GM23338 (cell line): ENCODE measurements around the gene PTGDS. TPM values are rescaled to one million over a fixed set of nuclear protein-coding genes. Genes with fewer than 3 reads are reported as not detected.

Source experiments
- ATAC-seq: fragments of 200-7000 bp; cut with Tn5 transposase; 3 replicates; pipeline ENCODE4 v1.9.1; 2020
- DNase-seq: peaks from one replicate; pipeline ENCODE4 v3.0.0-alpha.2; 2015; ENCODE audit warnings: low spot score
- H2AFZ ChIP-seq: fragments of 200-600 bp; sonication (generic); 2 replicates; pipeline ENCODE4 v1.8.0; 2016; ENCODE audit warnings: antibody characterized with exemption, mild to moderate bottlenecking, moderate library complexity
- H3F3A ChIP-seq: fragments of 200-600 bp; sonication (generic); replicated peaks from 2 replicates; pipeline ENCODE4 v1.8.0; 2017; ENCODE audit warnings: antibody characterized with exemption, mixed run types, low read depth
- H3K27ac ChIP-seq: fragments of 200-600 bp; sonication (generic); 2 replicates; pipeline ENCODE4 v1.6.1; 2016; ENCODE audit warnings: low read depth
- H3K27me3 ChIP-seq: fragments of 200-600 bp; sonication (generic); 2 replicates; pipeline ENCODE4 v1.8.0; 2016; ENCODE audit warnings: mild to moderate bottlenecking, mixed run types, moderate library complexity; ENCODE audit not compliant: insufficient read depth
- H3K36me3 ChIP-seq: fragments of 200-600 bp; sonication (generic); 2 replicates; pipeline ENCODE4 v1.8.0; 2016; ENCODE audit warnings: mild to moderate bottlenecking; ENCODE audit not compliant: insufficient read depth
- H3K4me1 ChIP-seq: fragments of 200-600 bp; sonication (generic); 2 replicates; pipeline ENCODE4 v1.8.0; 2016; ENCODE audit warnings: mild to moderate bottlenecking, moderate library complexity; ENCODE audit not compliant: insufficient read depth
- H3K4me2 ChIP-seq: fragments of 200-600 bp; sonication (generic); 2 replicates; pipeline ENCODE4 v1.7.1; 2017; ENCODE audit warnings: mixed run types
- H3K4me3 ChIP-seq: fragments of 200-600 bp; sonication (generic); 2 replicates; pipeline ENCODE4 v1.6.1; 2016; ENCODE audit warnings: mixed run types
- H3K79me2 ChIP-seq: fragments of 200-600 bp; sonication (generic); replicated peaks from 2 replicates; pipeline ENCODE4 v1.8.0; 2017; ENCODE audit warnings: mild to moderate bottlenecking; ENCODE audit not compliant: insufficient read depth
- H3K9me2 ChIP-seq: fragments of 200-600 bp; sonication (generic); 2 replicates; pipeline ENCODE4 v1.8.0; 2017; ENCODE audit not compliant: insufficient read depth
- H4K20me1 ChIP-seq: fragments of 200-600 bp; sonication (generic); replicated peaks from 2 replicates; pipeline ENCODE4 v1.8.0; 2017; ENCODE audit warnings: mild to moderate bottlenecking; ENCODE audit not compliant: insufficient read depth
- H3K27ac Mint-ChIP-seq: 2 replicates; pipeline ENCODE4 v1.8.0; 2020; ENCODE audit warnings: inconsistent platforms, mild to moderate bottlenecking, moderate library complexity, mixed read lengths
- H3K27me3 Mint-ChIP-seq: 3 replicates; pipeline ENCODE4 v1.8.0; 2022; ENCODE audit warnings: low read depth, mild to moderate bottlenecking, moderate library complexity, mixed read lengths, inconsistent platforms; ENCODE audit not compliant: insufficient read depth, poor library complexity
- H3K36me3 Mint-ChIP-seq: 3 replicates; pipeline ENCODE4 v1.8.0; 2021; ENCODE audit warnings: low read depth, mild to moderate bottlenecking, inconsistent platforms, moderate library complexity, mixed read lengths
- H3K4me1 Mint-ChIP-seq: 3 replicates; pipeline ENCODE4 v1.8.0; 2020; ENCODE audit warnings: mild to moderate bottlenecking, inconsistent platforms, mixed read lengths
- H3K4me3 Mint-ChIP-seq: 3 replicates; pipeline ENCODE4 v1.8.0; 2021; ENCODE audit warnings: moderate library complexity, mild to moderate bottlenecking, inconsistent platforms, mixed read lengths
- H3K9me3 Mint-ChIP-seq: 3 replicates; pipeline ENCODE4 v1.8.0; 2020; ENCODE audit warnings: moderate library complexity, mild to moderate bottlenecking, inconsistent platforms, mixed read lengths
- CREB1 ChIP-seq: fragments of 250-450 bp; sonication (Bioruptor Pico); IDR thresholded peaks from 2 replicates; pipeline ENCODE4 v1.5.0; 2020; ENCODE audit warnings: low read depth, mild to moderate bottlenecking, moderate library complexity
- EZH2 ChIP-seq: fragments of 200-600 bp; sonication (generic); IDR thresholded peaks from one replicate; pipeline ENCODE4 v1.8.0; 2017; ENCODE audit warnings: antibody characterized with exemption, mild to moderate bottlenecking, low read depth; ENCODE audit not compliant: unreplicated experiment
- EZH2phosphoT487 ChIP-seq: fragments of 200-600 bp; sonication (generic); IDR thresholded peaks from one replicate; pipeline ENCODE4 v1.8.1; 2018; ENCODE audit warnings: antibody characterized with exemption; ENCODE audit not compliant: unreplicated experiment
- JUNB ChIP-seq: IDR thresholded peaks from one replicate; pipeline ENCODE4 v1.6.1; 2016; ENCODE audit warnings: antibody characterized with exemption; ENCODE audit not compliant: unreplicated experiment
- NANOG ChIP-seq: IDR thresholded peaks from 2 replicates; pipeline ENCODE4 v1.6.1; 2016; ENCODE audit warnings: antibody characterized with exemption, borderline replicate concordance
- POLR2AphosphoS5 ChIP-seq: IDR thresholded peaks from 2 replicates; pipeline ENCODE4 v1.6.1; 2016; ENCODE audit warnings: antibody characterized with exemption, low read depth
- STAT1 ChIP-seq: IDR thresholded peaks from one replicate; pipeline ENCODE4 v1.6.1; 2016; ENCODE audit warnings: antibody characterized with exemption; ENCODE audit not compliant: unreplicated experiment
- ZNF114 ChIP-seq: fragments of 250-450 bp; sonication (Bioruptor Pico); IDR thresholded peaks from 2 replicates; pipeline ENCODE4 v1.5.0; 2020; ENCODE audit warnings: mild to moderate bottlenecking, moderate library complexity
- ZNF331 ChIP-seq: fragments of 250-450 bp; sonication (Bioruptor Pico); IDR thresholded peaks from 2 replicates; pipeline ENCODE4 v1.5.0; 2020; ENCODE audit warnings: low read depth, mild to moderate bottlenecking, moderate library complexity
- polyA plus RNA-seq: library from polyadenylated mRNA; unstranded; fragments of >200 nt; fragmentation: Nextera tagmentation; extraction: Ambion mirVana; gene quantifications from 2 replicates; pipeline ENCODE4 v1.2.1, GENCODE V29; 2016
- total RNA-seq: library from RNA; depleted of rRNA; stranded (reverse); fragments of >200 nt; shearing (Covaris generic); gene quantifications from 2 replicates; pipeline ENCODE4 v1.2.3, GENCODE V29; 2014
- TF ChIP-seq, protein P1 (sequence below), 2 experiments: fragments of 200-600 bp in 1 of 2; sonication (generic) in 1 of 2; conservative IDR thresholded peaks; 2 replicates each; pipeline versions ENCODE4 v1.5.1 to v1.6.1; 2016 to 2017; ENCODE audit warnings: antibody characterized with exemption in 2 of 2, low read depth in 2 of 2, mild to moderate bottlenecking in 2 of 2, moderate library complexity in 1 of 2
- TF ChIP-seq, protein P2 (sequence below): IDR thresholded peaks from one replicate; pipeline ENCODE4 v1.6.1; 2018; ENCODE audit warnings: antibody characterized with exemption; ENCODE audit not compliant: unreplicated experiment
- TF ChIP-seq, protein P3 (sequence below): IDR thresholded peaks from 2 replicates; pipeline ENCODE4 v1.6.1; 2016; ENCODE audit warnings: antibody characterized with exemption
- TF ChIP-seq, protein P4 (sequence below): fragments of 250-450 bp; sonication (Bioruptor Pico); IDR thresholded peaks from 2 replicates; pipeline ENCODE4 v1.5.0; 2020; ENCODE audit warnings: mild to moderate bottlenecking, moderate library complexity

The PTGDS gene
- total and polyA plus RNA-seq, 2 experiments from 2014 or later = 1.9 to 3.1 TPM

DNA sequence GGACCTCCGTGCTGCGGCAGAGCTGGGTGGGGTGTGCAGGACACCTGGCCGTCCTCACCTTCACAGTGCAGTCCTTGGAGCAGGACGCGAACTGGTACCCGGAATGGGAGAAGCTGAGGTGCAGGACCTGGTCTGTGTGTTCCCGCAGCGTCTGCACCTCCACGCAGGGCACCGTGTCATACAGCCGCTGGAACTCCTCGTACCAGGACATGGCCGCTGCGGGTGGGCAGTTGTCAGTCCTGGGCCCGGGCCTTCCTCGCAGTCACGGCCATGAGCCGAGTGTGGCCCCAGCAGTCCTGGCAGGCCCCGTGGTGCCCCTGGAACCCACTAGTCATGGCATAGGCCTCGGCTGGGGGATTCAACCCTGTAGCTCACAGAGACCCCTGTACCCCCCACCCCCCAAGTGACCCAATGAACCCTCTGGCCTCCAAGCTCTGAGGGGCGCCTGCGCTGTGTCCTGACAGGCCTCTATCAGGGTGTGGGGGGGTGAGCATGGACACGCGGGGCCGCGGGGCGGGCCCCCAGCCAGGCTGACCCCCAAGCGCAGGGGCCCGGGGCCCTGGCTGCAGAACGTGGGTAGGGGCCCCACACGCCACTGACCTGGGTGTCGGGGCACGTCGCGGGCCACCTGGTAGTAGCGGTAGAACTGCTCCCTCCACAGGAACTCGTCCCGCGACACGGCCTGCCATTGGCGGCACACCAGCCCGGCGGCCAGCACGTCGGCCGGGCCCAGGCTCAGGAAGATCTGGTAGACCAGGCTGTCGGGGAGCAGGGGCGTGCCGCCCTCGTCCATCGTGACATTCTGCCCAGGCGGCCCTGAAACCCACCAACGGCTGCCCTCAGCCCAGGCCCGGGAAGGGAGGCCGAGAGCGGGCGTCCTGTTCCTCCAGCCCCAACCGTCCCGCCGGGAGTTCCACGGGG, 33.8 kb upstream of the PTGDS start:
- Histone ChIP-seq H3K27ac (no peak overlapping the region), H3K4me2 (peak overlapping the region; percentile 84), H2AFZ (no peak overlapping the region), H3K4me3 (peak overlapping the region; percentile 88), H3K79me2 (0 out of 2 replicates have a peak, but pooled peaks cover 5% of the 10 kb centered on the region), H3K36me3 (no peaks in the 10 kb centered on the region), H3K9me2 (no peaks in the 10 kb centered on the region), H3F3A (peaks cover 3% of the 10 kb centered on the region; the same call in 1 of the 2 replicates), H3K4me1 (peaks cover 8% of the 10 kb centered on the region), H4K20me1 (no peaks in the 10 kb centered on the region; the same call in 1 of the 2 replicates), H3K27me3 (no peaks in the 10 kb centered on the region)
- Mint-ChIP-seq H3K36me3 (peaks cover 24% of the 10 kb centered on the region), H3K4me3 (peak overlapping the region; percentile 75), H3K9me3 (no peaks in the 10 kb centered on the region), H3K4me1 (peaks cover 9% of the 10 kb centered on the region), H3K27me3 (peaks cover 9% of the 10 kb centered on the region), H3K27ac (no peak overlapping the region)
- TF ChIP-seq POLR2AphosphoS5 = no peak; the same call in 1 of the 2 replicates
- no peak for TF ChIP-seq NANOG
- TF ChIP-seq, protein P1, sequence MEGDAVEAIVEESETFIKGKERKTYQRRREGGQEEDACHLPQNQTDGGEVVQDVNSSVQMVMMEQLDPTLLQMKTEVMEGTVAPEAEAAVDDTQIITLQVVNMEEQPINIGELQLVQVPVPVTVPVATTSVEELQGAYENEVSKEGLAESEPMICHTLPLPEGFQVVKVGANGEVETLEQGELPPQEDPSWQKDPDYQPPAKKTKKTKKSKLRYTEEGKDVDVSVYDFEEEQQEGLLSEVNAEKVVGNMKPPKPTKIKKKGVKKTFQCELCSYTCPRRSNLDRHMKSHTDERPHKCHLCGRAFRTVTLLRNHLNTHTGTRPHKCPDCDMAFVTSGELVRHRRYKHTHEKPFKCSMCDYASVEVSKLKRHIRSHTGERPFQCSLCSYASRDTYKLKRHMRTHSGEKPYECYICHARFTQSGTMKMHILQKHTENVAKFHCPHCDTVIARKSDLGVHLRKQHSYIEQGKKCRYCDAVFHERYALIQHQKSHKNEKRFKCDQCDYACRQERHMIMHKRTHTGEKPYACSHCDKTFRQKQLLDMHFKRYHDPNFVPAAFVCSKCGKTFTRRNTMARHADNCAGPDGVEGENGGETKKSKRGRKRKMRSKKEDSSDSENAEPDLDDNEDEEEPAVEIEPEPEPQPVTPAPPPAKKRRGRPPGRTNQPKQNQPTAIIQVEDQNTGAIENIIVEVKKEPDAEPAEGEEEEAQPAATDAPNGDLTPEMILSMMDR (conservative IDR thresholded peaks at IDR 0.05; ENCODE audit: low read depth in 2 of 2) = no peak
- TF ChIP-seq ZNF114 (CRISPR knock-in tag) = no peak
- no peak for TF ChIP-seq EZH2phosphoT487
- TF ChIP-seq, protein P2, sequence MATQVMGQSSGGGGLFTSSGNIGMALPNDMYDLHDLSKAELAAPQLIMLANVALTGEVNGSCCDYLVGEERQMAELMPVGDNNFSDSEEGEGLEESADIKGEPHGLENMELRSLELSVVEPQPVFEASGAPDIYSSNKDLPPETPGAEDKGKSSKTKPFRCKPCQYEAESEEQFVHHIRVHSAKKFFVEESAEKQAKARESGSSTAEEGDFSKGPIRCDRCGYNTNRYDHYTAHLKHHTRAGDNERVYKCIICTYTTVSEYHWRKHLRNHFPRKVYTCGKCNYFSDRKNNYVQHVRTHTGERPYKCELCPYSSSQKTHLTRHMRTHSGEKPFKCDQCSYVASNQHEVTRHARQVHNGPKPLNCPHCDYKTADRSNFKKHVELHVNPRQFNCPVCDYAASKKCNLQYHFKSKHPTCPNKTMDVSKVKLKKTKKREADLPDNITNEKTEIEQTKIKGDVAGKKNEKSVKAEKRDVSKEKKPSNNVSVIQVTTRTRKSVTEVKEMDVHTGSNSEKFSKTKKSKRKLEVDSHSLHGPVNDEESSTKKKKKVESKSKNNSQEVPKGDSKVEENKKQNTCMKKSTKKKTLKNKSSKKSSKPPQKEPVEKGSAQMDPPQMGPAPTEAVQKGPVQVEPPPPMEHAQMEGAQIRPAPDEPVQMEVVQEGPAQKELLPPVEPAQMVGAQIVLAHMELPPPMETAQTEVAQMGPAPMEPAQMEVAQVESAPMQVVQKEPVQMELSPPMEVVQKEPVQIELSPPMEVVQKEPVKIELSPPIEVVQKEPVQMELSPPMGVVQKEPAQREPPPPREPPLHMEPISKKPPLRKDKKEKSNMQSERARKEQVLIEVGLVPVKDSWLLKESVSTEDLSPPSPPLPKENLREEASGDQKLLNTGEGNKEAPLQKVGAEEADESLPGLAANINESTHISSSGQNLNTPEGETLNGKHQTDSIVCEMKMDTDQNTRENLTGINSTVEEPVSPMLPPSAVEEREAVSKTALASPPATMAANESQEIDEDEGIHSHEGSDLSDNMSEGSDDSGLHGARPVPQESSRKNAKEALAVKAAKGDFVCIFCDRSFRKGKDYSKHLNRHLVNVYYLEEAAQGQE = no peak
- no peak for TF ChIP-seq STAT1
- TF ChIP-seq EZH2 = no peak
- TF ChIP-seq JUNB = no peak
- TF ChIP-seq, protein P3, sequence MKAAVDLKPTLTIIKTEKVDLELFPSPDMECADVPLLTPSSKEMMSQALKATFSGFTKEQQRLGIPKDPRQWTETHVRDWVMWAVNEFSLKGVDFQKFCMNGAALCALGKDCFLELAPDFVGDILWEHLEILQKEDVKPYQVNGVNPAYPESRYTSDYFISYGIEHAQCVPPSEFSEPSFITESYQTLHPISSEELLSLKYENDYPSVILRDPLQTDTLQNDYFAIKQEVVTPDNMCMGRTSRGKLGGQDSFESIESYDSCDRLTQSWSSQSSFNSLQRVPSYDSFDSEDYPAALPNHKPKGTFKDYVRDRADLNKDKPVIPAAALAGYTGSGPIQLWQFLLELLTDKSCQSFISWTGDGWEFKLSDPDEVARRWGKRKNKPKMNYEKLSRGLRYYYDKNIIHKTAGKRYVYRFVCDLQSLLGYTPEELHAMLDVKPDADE = no peak
- TF ChIP-seq CREB1 (CRISPR knock-in tag) = no peak
- TF ChIP-seq ZNF331 (CRISPR knock-in tag) = no peak
- TF ChIP-seq, protein P4, sequence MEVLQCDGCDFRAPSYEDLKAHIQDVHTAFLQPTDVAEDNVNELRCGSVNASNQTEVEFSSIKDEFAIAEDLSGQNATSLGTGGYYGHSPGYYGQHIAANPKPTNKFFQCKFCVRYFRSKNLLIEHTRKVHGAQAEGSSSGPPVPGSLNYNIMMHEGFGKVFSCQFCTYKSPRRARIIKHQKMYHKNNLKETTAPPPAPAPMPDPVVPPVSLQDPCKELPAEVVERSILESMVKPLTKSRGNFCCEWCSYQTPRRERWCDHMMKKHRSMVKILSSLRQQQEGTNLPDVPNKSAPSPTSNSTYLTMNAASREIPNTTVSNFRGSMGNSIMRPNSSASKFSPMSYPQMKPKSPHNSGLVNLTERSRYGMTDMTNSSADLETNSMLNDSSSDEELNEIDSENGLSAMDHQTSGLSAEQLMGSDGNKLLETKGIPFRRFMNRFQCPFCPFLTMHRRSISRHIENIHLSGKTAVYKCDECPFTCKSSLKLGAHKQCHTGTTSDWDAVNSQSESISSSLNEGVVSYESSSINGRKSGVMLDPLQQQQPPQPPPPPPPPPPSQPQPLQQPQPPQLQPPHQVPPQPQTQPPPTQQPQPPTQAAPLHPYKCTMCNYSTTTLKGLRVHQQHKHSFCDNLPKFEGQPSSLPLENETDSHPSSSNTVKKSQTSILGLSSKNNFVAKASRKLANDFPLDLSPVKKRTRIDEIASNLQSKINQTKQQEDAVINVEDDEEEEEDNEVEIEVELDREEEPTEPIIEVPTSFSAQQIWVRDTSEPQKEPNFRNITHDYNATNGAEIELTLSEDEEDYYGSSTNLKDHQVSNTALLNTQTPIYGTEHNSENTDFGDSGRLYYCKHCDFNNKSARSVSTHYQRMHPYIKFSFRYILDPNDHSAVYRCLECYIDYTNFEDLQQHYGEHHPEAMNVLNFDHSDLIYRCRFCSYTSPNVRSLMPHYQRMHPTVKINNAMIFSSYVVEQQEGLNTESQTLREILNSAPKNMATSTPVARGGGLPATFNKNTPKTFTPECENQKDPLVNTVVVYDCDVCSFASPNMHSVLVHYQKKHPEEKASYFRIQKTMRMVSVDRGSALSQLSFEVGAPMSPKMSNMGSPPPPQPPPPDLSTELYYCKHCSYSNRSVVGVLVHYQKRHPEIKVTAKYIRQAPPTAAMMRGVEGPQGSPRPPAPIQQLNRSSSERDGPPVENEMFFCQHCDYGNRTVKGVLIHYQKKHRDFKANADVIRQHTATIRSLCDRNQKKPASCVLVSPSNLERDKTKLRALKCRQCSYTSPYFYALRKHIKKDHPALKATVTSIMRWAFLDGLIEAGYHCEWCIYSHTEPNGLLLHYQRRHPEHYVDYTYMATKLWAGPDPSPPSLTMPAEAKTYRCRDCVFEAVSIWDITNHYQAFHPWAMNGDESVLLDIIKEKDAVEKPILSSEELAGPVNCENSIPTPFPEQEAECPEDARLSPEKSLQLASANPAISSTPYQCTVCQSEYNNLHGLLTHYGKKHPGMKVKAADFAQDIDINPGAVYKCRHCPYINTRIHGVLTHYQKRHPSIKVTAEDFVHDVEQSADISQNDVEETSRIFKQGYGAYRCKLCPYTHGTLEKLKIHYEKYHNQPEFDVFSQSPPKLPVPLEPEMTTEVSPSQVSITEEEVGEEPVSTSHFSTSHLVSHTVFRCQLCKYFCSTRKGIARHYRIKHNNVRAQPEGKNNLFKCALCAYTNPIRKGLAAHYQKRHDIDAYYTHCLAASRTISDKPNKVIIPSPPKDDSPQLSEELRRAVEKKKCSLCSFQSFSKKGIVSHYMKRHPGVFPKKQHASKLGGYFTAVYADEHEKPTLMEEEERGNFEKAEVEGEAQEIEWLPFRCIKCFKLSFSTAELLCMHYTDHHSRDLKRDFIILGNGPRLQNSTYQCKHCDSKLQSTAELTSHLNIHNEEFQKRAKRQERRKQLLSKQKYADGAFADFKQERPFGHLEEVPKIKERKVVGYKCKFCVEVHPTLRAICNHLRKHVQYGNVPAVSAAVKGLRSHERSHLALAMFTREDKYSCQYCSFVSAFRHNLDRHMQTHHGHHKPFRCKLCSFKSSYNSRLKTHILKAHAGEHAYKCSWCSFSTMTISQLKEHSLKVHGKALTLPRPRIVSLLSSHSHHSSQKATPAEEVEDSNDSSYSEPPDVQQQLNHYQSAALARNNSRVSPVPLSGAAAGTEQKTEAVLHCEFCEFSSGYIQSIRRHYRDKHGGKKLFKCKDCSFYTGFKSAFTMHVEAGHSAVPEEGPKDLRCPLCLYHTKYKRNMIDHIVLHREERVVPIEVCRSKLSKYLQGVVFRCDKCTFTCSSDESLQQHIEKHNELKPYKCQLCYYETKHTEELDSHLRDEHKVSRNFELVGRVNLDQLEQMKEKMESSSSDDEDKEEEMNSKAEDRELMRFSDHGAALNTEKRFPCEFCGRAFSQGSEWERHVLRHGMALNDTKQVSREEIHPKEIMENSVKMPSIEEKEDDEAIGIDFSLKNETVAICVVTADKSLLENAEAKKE (CRISPR knock-in tag) = no peak
- ATAC-seq (peak; percentile 16), DNase-seq (peak; percentile 67)
